ENCODE data around the gene WRNIP1.

DNA sequence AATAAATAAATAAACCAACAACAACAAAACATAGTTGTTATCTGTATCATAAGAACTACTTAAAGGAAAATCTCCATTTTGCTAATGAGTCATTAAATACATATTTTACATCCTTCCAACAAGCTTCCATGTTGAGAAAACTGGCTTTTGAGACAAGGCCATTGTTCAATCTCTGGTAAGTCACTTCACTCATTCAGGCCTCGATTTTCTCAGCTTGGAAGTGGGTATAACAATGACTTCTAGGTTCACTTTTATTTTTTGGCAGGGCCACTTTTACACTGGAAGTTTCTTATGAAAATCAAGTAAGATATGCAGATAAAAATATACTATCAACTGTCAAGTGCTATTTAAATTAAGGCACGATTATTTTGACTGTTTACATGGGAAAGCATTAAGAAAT is 30.0 kb downstream of the WRNIP1 start:
- TF ChIP-seq, protein P1, sequence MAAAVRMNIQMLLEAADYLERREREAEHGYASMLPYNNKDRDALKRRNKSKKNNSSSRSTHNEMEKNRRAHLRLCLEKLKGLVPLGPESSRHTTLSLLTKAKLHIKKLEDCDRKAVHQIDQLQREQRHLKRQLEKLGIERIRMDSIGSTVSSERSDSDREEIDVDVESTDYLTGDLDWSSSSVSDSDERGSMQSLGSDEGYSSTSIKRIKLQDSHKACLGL (CRISPR knock-in tag; IDR thresholded peaks at IDR 0.05; ENCODE audit: borderline replicate concordance, poor library complexity, severe bottlenecking), result no peak
- TF ChIP-seq, protein P2, sequence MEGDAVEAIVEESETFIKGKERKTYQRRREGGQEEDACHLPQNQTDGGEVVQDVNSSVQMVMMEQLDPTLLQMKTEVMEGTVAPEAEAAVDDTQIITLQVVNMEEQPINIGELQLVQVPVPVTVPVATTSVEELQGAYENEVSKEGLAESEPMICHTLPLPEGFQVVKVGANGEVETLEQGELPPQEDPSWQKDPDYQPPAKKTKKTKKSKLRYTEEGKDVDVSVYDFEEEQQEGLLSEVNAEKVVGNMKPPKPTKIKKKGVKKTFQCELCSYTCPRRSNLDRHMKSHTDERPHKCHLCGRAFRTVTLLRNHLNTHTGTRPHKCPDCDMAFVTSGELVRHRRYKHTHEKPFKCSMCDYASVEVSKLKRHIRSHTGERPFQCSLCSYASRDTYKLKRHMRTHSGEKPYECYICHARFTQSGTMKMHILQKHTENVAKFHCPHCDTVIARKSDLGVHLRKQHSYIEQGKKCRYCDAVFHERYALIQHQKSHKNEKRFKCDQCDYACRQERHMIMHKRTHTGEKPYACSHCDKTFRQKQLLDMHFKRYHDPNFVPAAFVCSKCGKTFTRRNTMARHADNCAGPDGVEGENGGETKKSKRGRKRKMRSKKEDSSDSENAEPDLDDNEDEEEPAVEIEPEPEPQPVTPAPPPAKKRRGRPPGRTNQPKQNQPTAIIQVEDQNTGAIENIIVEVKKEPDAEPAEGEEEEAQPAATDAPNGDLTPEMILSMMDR (IDR thresholded peaks at IDR 0.05 in 2 of 3, conservative IDR thresholded peaks at IDR 0.05 in 1 of 3; ENCODE audit: insufficient read depth in 2 of 3, low read depth in 1 of 3, low read length in 3 of 3), result no peak
- no peak for TF ChIP-seq RCOR1 (IDR thresholded peaks at IDR 0.05; ENCODE audit: borderline replicate concordance in 1 of 2, low read depth in 2 of 2, low read length in 2 of 2)
- TF ChIP-seq, protein P3, sequence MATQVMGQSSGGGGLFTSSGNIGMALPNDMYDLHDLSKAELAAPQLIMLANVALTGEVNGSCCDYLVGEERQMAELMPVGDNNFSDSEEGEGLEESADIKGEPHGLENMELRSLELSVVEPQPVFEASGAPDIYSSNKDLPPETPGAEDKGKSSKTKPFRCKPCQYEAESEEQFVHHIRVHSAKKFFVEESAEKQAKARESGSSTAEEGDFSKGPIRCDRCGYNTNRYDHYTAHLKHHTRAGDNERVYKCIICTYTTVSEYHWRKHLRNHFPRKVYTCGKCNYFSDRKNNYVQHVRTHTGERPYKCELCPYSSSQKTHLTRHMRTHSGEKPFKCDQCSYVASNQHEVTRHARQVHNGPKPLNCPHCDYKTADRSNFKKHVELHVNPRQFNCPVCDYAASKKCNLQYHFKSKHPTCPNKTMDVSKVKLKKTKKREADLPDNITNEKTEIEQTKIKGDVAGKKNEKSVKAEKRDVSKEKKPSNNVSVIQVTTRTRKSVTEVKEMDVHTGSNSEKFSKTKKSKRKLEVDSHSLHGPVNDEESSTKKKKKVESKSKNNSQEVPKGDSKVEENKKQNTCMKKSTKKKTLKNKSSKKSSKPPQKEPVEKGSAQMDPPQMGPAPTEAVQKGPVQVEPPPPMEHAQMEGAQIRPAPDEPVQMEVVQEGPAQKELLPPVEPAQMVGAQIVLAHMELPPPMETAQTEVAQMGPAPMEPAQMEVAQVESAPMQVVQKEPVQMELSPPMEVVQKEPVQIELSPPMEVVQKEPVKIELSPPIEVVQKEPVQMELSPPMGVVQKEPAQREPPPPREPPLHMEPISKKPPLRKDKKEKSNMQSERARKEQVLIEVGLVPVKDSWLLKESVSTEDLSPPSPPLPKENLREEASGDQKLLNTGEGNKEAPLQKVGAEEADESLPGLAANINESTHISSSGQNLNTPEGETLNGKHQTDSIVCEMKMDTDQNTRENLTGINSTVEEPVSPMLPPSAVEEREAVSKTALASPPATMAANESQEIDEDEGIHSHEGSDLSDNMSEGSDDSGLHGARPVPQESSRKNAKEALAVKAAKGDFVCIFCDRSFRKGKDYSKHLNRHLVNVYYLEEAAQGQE (IDR thresholded peaks at IDR 0.05; ENCODE audit: borderline replicate concordance), result no peak
- TF ChIP-seq, protein P3 (CRISPR knock-in tag; IDR thresholded peaks at IDR 0.05; ENCODE audit: low read depth), result no peak
- TF ChIP-seq, protein P4, sequence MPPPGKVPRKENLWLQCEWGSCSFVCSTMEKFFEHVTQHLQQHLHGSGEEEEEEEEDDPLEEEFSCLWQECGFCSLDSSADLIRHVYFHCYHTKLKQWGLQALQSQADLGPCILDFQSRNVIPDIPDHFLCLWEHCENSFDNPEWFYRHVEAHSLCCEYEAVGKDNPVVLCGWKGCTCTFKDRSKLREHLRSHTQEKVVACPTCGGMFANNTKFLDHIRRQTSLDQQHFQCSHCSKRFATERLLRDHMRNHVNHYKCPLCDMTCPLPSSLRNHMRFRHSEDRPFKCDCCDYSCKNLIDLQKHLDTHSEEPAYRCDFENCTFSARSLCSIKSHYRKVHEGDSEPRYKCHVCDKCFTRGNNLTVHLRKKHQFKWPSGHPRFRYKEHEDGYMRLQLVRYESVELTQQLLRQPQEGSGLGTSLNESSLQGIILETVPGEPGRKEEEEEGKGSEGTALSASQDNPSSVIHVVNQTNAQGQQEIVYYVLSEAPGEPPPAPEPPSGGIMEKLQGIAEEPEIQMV (tag; conservative IDR thresholded peaks at IDR 0.05; ENCODE audit: low read depth), result no peak
- TF ChIP-seq POLR2A (conservative IDR thresholded peaks at IDR 0.05), result no peak
- no peak for TF ChIP-seq PTTG1 (tag; IDR thresholded peaks at IDR 0.05; ENCODE audit: low read depth)
- no peak for TF ChIP-seq TCF7 (IDR thresholded peaks at IDR 0.05; ENCODE audit: borderline replicate concordance)
